ENCODE measurements around the gene SRRM2. TPM values are rescaled to one million over a fixed set of nuclear protein-coding genes. Genes with fewer than 3 reads are reported as not detected.

SRRM2 gene
- total and polyA plus RNA-seq, 9 of the 15 experiments (the other 6 are each of a cell fraction or from before 2014, with no cell fraction given): 26.7 to 563 (median 81.1) TPM

- TF ChIP-seq POLR3G (IDR thresholded peaks at IDR 0.05; ENCODE audit: extremely low read depth, insufficient read length, insufficient replicate concordance): no peak
- TF ChIP-seq REST (IDR thresholded peaks at IDR 0.05; ENCODE audit: borderline replicate concordance): no peak
- no peak for TF ChIP-seq REST (CRISPR knock-in tag; IDR thresholded peaks at IDR 0.05; ENCODE audit: low read depth)
- no peak for TF ChIP-seq FOS (IDR thresholded peaks at IDR 0.05; ENCODE audit: extremely low read depth, insufficient read length)
- no peak for TF ChIP-seq ZNF79 (CRISPR knock-in tag; IDR thresholded peaks at IDR 0.05; ENCODE audit: low read depth)
- peak; percentile 91; the same call in 1 of the 2 replicates for TF ChIP-seq ZNF263 (CRISPR knock-in tag; IDR thresholded peaks at IDR 0.05; ENCODE audit: borderline replicate concordance)
- no peak for TF ChIP-seq IRF9 (tag; IDR thresholded peaks at IDR 0.05)
These were observed 33.8 kb downstream of the SRRM2 start (continued) for GRCh38 chr16:2786061-2786825.
